Medulla oblongata (tissue), 1 donor: ENCODE data around the gene MCM3AP.

Experiments
- DNase-seq: peaks from one replicate; pipeline ENCODE4 v3.0.0-alpha.2; 2015; ENCODE audit errors: extremely low spot score

MCM3AP gene

GRCh38 chr21:46187814-46188213 lies 97.6 kb downstream of the MCM3AP start:
- DNase-seq = no peak

GRCh38 chr21:46187261-46187660 lies 98.2 kb downstream of the MCM3AP start:
- no peak for DNase-seq

- DNase-seq = no peak
Measured at GRCh38 chr21:46185716-46186115, 99.7 kb downstream of the MCM3AP start.
